Common myeloid progenitor, CD34-positive (primary cell): ENCODE measurements around the gene SPEG.

Experiments
- CTCF ChIA-PET: fragments of 350-600 bp; sonication (Branson Sonifier 250); formaldehyde crosslinking; loops from one replicate; lab custom pipeline; 2021; ENCODE audit warnings: antibody characterized with exemption; lab: Charles Lee
- POLR2A ChIA-PET: fragments of 350-600 bp; sonication (Branson Sonifier 250); formaldehyde crosslinking; loops from one replicate; lab custom pipeline; 2021; ENCODE audit warnings: antibody characterized with exemption; lab: Charles Lee
- DNase-seq, 3 donors: peaks; one replicate each; pipeline versions ENCODE4 v3.0.0 to v3.0.0-alpha.2; 2013
- H3K27ac ChIP-seq, 2 experiments: 1 replicate in 1 of 2; 2 replicates in 1 of 2; pipeline ENCODE4 v1.7.0; 2013; ENCODE audit warnings: inconsistent platforms in 2 of 2, low read length in 2 of 2, mild to moderate bottlenecking in 2 of 2, low read depth in 1 of 2, moderate library complexity in 1 of 2; ENCODE audit not compliant: severe bottlenecking in 2 of 2, insufficient read depth in 1 of 2, poor library complexity in 1 of 2
- H3K27me3 ChIP-seq, 5 experiments: replicated peaks in 2 of 5; 1 replicate in 3 of 5; 2 replicates in 2 of 5; pipeline versions ENCODE4 v1.6.1 to v1.7.0; 2013; ENCODE audit warnings: low read length in 4 of 5, mild to moderate bottlenecking in 2 of 5, moderate library complexity in 2 of 5, inconsistent platforms in 1 of 5; ENCODE audit not compliant: insufficient read depth in 5 of 5, control insufficient read depth in 4 of 5
- H3K36me3 ChIP-seq, 4 experiments: 1 replicate in 2 of 4; 2 replicates in 2 of 4; pipeline versions ENCODE4 v1.6.1 to v1.7.0; 2013; ENCODE audit warnings: low read length in 3 of 4, control low read depth in 1 of 4, mild to moderate bottlenecking in 1 of 4; ENCODE audit not compliant: control insufficient read depth in 4 of 4, insufficient read depth in 4 of 4
- H3K4me1 ChIP-seq, 4 experiments: 1 replicate in 3 of 4; 2 replicates in 1 of 4; pipeline versions ENCODE4 v1.6.1 to v1.7.1; 2013; ENCODE audit warnings: low read length in 3 of 4, mild to moderate bottlenecking in 3 of 4, control low read depth in 1 of 4, inconsistent platforms in 1 of 4, moderate library complexity in 1 of 4; ENCODE audit not compliant: control insufficient read depth in 4 of 4, insufficient read depth in 4 of 4; ENCODE audit errors: control extremely low read depth in 1 of 4
- H3K4me3 ChIP-seq, 7 experiments: 1 replicate in 4 of 7; 2 replicates in 3 of 7; pipeline versions ENCODE4 v1.5.1 to v1.7.0; 2013; ENCODE audit warnings: mild to moderate bottlenecking in 7 of 7, low read length in 6 of 7, moderate library complexity in 6 of 7, inconsistent platforms in 2 of 7, low read depth in 2 of 7, control low read depth in 1 of 7; ENCODE audit not compliant: insufficient read depth in 4 of 7, control insufficient read depth in 1 of 7; ENCODE audit errors: extremely low read depth in 1 of 7
- H3K9me3 ChIP-seq, 5 experiments: 1 replicate in 4 of 5; 2 replicates in 1 of 5; pipeline versions ENCODE4 v1.6.1 to v1.7.1; 2013; ENCODE audit warnings: low read length in 4 of 5, mild to moderate bottlenecking in 2 of 5, inconsistent platforms in 1 of 5, low read depth in 1 of 5, moderate library complexity in 1 of 5; ENCODE audit not compliant: control insufficient read depth in 4 of 5, insufficient read depth in 2 of 5; ENCODE audit errors: control extremely low read depth in 1 of 5
- WGBS: methylation state at CpG from one replicate; pipeline ENCODE4 v1.1.5; 2013; ENCODE audit not compliant: insufficient coverage; 5-methylcytosine and 5-hydroxymethylcytosine counted together

Gene SPEG

DNA sequence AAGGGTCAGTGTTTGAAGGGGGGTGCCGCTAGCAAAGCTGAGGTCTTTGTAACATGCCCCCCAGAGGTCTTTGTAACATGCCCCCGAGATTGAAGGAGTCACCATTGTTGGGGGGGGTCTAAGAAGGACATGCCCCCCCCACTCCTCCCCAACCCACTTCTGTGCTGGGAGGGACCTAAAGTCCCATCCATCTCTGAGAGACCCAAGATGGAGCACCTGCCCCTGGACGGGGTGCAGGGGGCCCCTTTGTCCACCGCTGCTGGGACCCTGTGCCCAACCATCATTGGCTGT lies 73.7 kb downstream of the SPEG start:
- no peak for DNase-seq
- no CpG with 5 or more reads among the region's 4 CpGs for WGBS
- H3K27me3 ChIP-seq = peaks cover 0 to 43% (median 12%) of the 10 kb centered on the region in 5 experiments
- H3K9me3 ChIP-seq = no peaks in the 10 kb centered on the region
- peaks cover 0 to 33% (median 29%) of the 10 kb centered on the region in 4 experiments for H3K4me1 ChIP-seq
- peaks cover 3 to 30% (median 17%) of the 10 kb centered on the region in 4 experiments for H3K36me3 ChIP-seq
- no peak overlapping the region for H3K4me3 ChIP-seq
- ChIA-PET CTCF (interaction anchor here (43.1 to 60.5 kb wide), 2 partner anchors 16 kb away, joined by 1724 read pairs; partner anchors contain the start of genes ASIC4, CHPF, GMPPA and TMEM198), POLR2A (interaction anchor here (0.6 kb wide), 1 partner anchor 313 kb away, joined by 3 read pairs; no protein-coding TSS in a partner anchor)
- no peak overlapping the region for H3K27ac ChIP-seq

DNA sequence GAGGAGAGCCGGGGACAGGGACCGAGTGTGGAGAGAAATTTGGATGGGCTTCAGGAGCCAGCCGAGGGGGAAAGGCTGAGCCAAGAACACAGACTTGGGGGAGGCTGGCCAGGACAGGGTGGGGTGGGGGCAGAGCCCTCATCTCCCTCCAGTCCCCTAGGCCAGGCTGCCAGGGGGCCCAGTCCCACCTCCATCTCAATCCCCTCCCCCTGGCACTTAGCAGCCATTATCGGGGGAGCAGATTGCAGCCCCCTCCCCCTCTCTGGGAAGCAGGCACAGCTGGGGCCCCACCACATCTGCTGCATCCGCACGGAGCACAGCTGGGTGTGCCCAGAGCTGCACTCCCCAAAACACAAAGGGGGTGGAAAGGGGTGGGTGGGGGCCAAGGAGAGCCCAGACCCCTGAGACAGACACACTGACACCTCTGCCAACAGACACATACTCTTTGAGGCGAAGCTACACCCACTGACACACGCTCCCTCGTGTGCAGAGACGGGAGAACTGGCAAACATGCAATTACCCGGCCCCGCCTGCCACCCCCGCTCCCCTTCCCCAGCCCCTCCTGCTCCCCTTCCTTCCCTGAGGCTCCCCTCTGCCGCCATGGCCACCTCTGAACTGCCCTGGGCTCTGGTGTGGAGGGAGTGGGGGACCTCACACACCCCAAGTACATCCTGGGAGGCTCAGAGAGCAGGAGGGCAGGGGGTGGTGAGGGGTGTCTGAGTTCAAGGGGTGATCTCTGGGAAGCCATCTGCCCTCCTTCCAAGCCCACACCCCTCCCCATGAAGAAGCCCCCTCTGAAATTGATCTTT lies 74.5 kb downstream of the SPEG start:
- Histone ChIP-seq H3K36me3 (peaks cover 0 to 24% (median 13%) of the 10 kb centered on the region in 4 experiments), H3K27me3 (peaks cover 0 to 50% (median 17%) of the 10 kb centered on the region in 5 experiments), H3K27ac (no peak overlapping the region), H3K4me3 (peak overlapping the region in 4 of 7 experiments; percentile 6 to 65 (median 36)), H3K9me3 (no peaks in the 10 kb centered on the region), H3K4me1 (peaks cover 0 to 41% (median 37%) of the 10 kb centered on the region in 4 experiments)
- POLR2A ChIA-PET = interaction anchor here (0.6 kb wide), 1 partner anchor 314 kb away, joined by 3 read pairs; no protein-coding TSS in a partner anchor
- DNase-seq = peak in 2 of 3 donors; percentile 73 to 75
- CTCF ChIA-PET = interaction anchor here (0.9 to 60.5 kb wide), 4 partner anchors 15 to 106 kb away, joined by 3 to 1724 read pairs (median 865); partner anchors contain the start of genes ASIC4, CHPF, GMPPA and TMEM198
- WGBS = 18% methylated on average over 6 of the region's 14 CpGs

DNA sequence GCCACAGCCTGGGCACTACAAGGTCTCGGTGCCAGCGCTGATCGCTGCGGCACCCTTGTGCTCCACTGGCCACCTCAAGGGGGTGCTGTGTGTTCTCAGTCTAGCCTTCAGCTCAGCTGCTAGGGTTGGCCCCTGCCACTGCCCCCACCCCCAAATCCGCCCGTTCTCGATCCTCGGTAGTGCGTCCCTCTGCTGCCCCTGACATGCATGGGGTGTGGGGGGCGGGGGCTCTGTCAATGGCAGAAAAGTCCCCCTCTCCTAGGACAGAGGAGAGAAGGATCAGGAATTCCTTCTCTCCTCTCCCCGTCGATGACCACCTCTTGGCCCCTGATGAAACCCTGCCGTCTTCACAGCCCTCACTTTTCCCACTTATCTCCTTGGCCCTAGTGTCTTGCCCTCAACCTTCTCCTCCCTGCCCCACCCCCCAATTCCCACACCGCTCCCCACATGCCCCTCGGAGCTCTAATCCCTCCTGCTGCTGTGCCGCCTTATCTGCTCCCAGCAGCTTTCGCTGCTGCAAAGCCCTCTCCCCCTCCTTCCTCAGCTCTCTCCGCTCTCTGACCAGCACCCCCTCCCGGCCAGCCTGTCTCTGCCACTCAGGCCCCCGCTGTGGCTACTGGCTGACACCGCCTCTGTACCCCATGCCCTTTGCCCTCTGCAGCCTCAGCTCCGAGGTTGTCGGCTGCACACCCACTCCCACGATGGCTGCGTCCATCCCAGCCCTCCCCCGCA lies 75.3 kb downstream of the SPEG start:
- Histone ChIP-seq H3K27ac (no peak overlapping the region), H3K4me1 (peaks cover 0 to 47% (median 45%) of the 10 kb centered on the region in 4 experiments), H3K4me3 (peak overlapping the region in 6 of 7 experiments; percentile 6 to 65 (median 42)), H3K36me3 (peaks cover 0 to 18% (median 7%) of the 10 kb centered on the region in 4 experiments), H3K9me3 (no peaks in the 10 kb centered on the region), H3K27me3 (peaks cover 0 to 58% (median 20%) of the 10 kb centered on the region in 5 experiments)
- DNase-seq = peak; percentile 77 to 89 (median 79)
- WGBS = under 1% methylated on average over 19 of the region's 26 CpGs
- ChIA-PET POLR2A (interaction anchor here (0.6 to 1.2 kb wide), 3 partner anchors 12 to 24 kb away, joined by 3 to 4 read pairs (median 4); partner anchors contain the start of gene GMPPA), CTCF (interaction anchor here (0.8 to 60.5 kb wide), 7 partner anchors 14 to 107 kb away, joined by 3 to 1724 read pairs (median 4); partner anchors contain the start of genes ASIC4, CHPF, GMPPA and TMEM198)

DNA sequence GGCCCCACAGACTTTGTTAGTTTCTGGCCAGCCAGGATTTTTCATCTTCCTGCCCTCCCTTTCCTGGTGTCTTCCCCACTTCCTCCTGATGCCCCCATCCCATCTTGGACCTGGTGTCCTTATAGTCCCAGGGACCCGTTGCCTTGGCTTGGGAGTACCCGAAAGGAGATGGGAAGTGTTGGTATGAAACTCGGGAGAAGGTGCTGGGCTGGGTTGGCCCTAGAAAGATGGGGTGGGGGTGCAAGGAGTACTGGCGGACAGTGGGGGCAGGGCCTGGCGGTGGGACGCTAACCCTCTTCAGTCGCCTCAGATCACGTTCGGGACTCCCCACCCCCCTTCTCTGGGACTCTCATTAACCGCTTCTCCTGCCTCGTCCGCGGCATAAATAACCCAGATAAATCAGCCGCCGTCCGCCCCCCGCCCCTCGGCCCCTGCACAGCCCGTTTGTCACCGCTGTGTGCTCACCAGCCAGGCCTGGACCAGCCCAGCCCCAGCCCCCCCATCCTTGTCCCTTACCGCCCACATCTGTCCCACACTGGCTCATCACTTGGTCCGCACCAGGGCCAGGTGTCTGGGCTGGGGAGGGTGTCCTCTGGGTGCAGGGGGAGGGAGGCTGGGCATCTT lies 76.0 kb downstream of the SPEG start:
- H3K27me3 ChIP-seq = peaks cover 0 to 64% (median 20%) of the 10 kb centered on the region in 5 experiments
- CTCF ChIA-PET = interaction anchor here (0.8 to 60.5 kb wide), 6 partner anchors 14 to 107 kb away, joined by 3 to 1724 read pairs (median 5); partner anchors contain the start of genes ASIC4, CHPF, GMPPA and TMEM198
- 14% methylated on average over 4 of the region's 22 CpGs for WGBS

DNA sequence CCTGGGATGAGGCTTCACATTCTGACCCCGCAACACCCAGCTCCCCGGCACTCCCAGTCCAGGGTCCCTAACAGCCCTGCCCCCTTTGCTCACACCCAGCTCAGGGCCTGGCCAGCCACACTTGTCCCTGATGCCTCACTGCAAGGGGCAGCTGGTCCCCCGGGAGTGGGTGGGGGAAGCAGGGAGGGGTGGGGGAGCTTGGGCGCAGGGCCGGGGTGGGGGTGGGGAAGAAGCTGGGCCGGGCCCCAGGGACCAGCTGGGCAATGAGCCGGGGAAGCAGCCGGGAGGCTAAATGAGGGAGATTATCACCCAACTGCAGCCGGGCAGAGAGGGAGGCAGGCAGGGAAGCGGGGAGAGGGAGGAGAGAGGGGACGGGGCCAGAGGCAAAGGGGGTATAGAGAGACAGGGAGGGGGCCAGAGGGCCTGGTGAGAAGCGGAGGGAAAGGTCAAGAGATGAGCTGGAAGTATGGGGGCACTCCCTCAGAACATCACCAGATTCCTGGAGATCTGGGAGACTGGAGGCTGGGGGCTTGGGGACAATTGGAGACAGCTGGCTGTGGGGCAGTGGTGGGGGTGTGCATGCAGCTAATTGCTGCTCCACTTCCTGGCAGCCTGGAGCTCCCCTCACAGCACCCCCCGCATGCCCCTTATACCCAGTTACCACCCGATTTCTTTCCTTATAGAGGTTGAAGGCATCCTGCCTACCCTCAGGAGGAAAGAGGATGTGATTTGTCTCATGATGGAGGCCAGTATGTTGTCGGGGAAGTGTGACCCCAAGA lies 77.1 kb downstream of the SPEG start:
- ChIA-PET CTCF (interaction anchor here (0.7 to 60.5 kb wide), 5 partner anchors 13 to 105 kb away, joined by 3 to 1724 read pairs (median 4); partner anchors contain the start of genes ASIC4, CHPF, GMPPA and TMEM198), POLR2A (no interaction called here)
- WGBS = 8% methylated on average over 6 of the region's 15 CpGs
- Histone ChIP-seq H3K9me3 (no peaks in the 10 kb centered on the region), H3K4me3 (no peak overlapping the region), H3K27me3 (peaks cover 0 to 76% (median 25%) of the 10 kb centered on the region in 5 experiments), H3K36me3 (peaks cover 0 to 3% (median under 1%) of the 10 kb centered on the region in 4 experiments), H3K4me1 (peaks cover 0 to 50% (median 46%) of the 10 kb centered on the region in 4 experiments), H3K27ac (no peak overlapping the region)
- DNase-seq = no peak

More for the DNA sequence above, 76.0 kb downstream of the SPEG start:
- Histone ChIP-seq H3K36me3 (peaks cover 0 to 11% (median 5%) of the 10 kb centered on the region in 4 experiments), H3K9me3 (no peaks in the 10 kb centered on the region), H3K4me1 (peaks cover 0 to 49% (median 46%) of the 10 kb centered on the region in 4 experiments), H3K4me3 (peak overlapping the region in 3 of 7 experiments; percentile 6 to 65 (median 46)), H3K27ac (no peak overlapping the region)
- no peak for DNase-seq
- POLR2A ChIA-PET = interaction anchor here (0.6 to 1.2 kb wide), 3 partner anchors 12 to 24 kb away, joined by 3 to 4 read pairs (median 4); partner anchors contain the start of gene GMPPA
